ENCODE measurements around the gene SCARB1.

DNA sequence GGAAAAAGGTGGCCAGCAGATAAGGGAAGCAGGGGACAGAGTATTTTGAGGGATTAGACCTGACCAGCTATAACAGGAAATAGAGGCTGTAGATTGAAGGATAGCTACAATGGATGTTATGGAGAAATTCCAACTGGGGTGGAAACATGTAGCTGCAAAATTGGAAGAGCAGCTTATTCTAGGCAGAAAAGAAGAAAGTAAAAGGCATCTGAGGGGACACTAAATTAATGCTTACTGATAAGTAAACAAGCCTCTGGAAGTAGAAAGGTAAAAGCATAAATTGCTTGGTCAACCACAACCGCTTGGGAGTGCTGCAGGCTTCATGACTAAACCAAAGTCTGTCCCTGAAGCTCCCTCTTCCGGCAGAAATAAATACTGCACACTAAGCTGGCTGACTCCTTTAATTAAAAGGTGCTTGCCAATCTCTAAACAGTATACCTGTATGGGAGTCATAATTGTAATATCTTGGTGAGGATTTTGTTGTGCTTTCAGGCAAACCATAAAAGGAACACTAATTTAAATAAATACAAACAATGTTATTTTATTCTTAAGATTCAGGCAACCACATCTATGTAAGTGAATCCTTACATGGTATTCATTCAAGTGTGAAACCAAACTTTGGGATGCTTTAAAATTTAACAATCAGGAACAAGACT, 43.1 kb upstream of the SCARB1 start:
- TF ChIP-seq, protein P1, sequence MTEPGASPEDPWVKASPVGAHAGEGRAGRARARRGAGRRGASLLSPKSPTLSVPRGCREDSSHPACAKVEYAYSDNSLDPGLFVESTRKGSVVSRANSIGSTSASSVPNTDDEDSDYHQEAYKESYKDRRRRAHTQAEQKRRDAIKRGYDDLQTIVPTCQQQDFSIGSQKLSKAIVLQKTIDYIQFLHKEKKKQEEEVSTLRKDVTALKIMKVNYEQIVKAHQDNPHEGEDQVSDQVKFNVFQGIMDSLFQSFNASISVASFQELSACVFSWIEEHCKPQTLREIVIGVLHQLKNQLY (CRISPR knock-in tag; IDR thresholded peaks at IDR 0.05) = no peak
- no peak for TF ChIP-seq SMAD3 (CRISPR knock-in tag; IDR thresholded peaks at IDR 0.05; ENCODE audit: borderline replicate concordance)
- TF ChIP-seq, protein P2, sequence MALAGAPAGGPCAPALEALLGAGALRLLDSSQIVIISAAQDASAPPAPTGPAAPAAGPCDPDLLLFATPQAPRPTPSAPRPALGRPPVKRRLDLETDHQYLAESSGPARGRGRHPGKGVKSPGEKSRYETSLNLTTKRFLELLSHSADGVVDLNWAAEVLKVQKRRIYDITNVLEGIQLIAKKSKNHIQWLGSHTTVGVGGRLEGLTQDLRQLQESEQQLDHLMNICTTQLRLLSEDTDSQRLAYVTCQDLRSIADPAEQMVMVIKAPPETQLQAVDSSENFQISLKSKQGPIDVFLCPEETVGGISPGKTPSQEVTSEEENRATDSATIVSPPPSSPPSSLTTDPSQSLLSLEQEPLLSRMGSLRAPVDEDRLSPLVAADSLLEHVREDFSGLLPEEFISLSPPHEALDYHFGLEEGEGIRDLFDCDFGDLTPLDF (CRISPR knock-in tag; IDR thresholded peaks at IDR 0.05) = no peak
- TF ChIP-seq, protein P3, sequence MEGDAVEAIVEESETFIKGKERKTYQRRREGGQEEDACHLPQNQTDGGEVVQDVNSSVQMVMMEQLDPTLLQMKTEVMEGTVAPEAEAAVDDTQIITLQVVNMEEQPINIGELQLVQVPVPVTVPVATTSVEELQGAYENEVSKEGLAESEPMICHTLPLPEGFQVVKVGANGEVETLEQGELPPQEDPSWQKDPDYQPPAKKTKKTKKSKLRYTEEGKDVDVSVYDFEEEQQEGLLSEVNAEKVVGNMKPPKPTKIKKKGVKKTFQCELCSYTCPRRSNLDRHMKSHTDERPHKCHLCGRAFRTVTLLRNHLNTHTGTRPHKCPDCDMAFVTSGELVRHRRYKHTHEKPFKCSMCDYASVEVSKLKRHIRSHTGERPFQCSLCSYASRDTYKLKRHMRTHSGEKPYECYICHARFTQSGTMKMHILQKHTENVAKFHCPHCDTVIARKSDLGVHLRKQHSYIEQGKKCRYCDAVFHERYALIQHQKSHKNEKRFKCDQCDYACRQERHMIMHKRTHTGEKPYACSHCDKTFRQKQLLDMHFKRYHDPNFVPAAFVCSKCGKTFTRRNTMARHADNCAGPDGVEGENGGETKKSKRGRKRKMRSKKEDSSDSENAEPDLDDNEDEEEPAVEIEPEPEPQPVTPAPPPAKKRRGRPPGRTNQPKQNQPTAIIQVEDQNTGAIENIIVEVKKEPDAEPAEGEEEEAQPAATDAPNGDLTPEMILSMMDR (IDR thresholded peaks at IDR 0.05) = peak; percentile 91
- no peak for TF ChIP-seq JUN (CRISPR knock-in tag; IDR thresholded peaks at IDR 0.05)
- TF ChIP-seq NR1H2 (CRISPR knock-in tag; IDR thresholded peaks at IDR 0.05) = no peak
- no peak for TF ChIP-seq FOXK1 (CRISPR knock-in tag; IDR thresholded peaks at IDR 0.05)
- TF ChIP-seq, protein P4, sequence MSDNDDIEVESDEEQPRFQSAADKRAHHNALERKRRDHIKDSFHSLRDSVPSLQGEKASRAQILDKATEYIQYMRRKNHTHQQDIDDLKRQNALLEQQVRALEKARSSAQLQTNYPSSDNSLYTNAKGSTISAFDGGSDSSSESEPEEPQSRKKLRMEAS (CRISPR knock-in tag; IDR thresholded peaks at IDR 0.05) = no peak
- no peak for TF ChIP-seq FOXJ3 (CRISPR knock-in tag; IDR thresholded peaks at IDR 0.05; ENCODE audit: borderline replicate concordance)
- no peak for TF ChIP-seq MYBL2 (CRISPR knock-in tag; IDR thresholded peaks at IDR 0.05)
- TF ChIP-seq, protein P5, sequence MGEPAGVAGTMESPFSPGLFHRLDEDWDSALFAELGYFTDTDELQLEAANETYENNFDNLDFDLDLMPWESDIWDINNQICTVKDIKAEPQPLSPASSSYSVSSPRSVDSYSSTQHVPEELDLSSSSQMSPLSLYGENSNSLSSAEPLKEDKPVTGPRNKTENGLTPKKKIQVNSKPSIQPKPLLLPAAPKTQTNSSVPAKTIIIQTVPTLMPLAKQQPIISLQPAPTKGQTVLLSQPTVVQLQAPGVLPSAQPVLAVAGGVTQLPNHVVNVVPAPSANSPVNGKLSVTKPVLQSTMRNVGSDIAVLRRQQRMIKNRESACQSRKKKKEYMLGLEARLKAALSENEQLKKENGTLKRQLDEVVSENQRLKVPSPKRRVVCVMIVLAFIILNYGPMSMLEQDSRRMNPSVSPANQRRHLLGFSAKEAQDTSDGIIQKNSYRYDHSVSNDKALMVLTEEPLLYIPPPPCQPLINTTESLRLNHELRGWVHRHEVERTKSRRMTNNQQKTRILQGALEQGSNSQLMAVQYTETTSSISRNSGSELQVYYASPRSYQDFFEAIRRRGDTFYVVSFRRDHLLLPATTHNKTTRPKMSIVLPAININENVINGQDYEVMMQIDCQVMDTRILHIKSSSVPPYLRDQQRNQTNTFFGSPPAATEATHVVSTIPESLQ (CRISPR knock-in tag; IDR thresholded peaks at IDR 0.05) = no peak

Measured in WTC11 (cell line).